GM23338 (cell line): ENCODE data around the gene HNRNPC. TPM values are rescaled to one million over a fixed set of nuclear protein-coding genes. Genes with fewer than 3 reads are reported as not detected.

Source experiments
- ATAC-seq: fragments of 200-7000 bp; cut with Tn5 transposase; 3 replicates; pipeline ENCODE4 v1.9.1; 2020
- DNase-seq: peaks from one replicate; pipeline ENCODE4 v3.0.0-alpha.2; 2015; ENCODE audit warnings: low spot score
- H2AFZ ChIP-seq: fragments of 200-600 bp; sonication (generic); 2 replicates; pipeline ENCODE4 v1.8.0; 2016; ENCODE audit warnings: antibody characterized with exemption, mild to moderate bottlenecking, moderate library complexity
- H3F3A ChIP-seq: fragments of 200-600 bp; sonication (generic); replicated peaks from 2 replicates; pipeline ENCODE4 v1.8.0; 2017; ENCODE audit warnings: antibody characterized with exemption, mixed run types, low read depth
- H3K27ac ChIP-seq: fragments of 200-600 bp; sonication (generic); 2 replicates; pipeline ENCODE4 v1.6.1; 2016; ENCODE audit warnings: low read depth
- H3K27me3 ChIP-seq: fragments of 200-600 bp; sonication (generic); 2 replicates; pipeline ENCODE4 v1.8.0; 2016; ENCODE audit warnings: mild to moderate bottlenecking, mixed run types, moderate library complexity; ENCODE audit not compliant: insufficient read depth
- H3K36me3 ChIP-seq: fragments of 200-600 bp; sonication (generic); 2 replicates; pipeline ENCODE4 v1.8.0; 2016; ENCODE audit warnings: mild to moderate bottlenecking; ENCODE audit not compliant: insufficient read depth
- H3K4me1 ChIP-seq: fragments of 200-600 bp; sonication (generic); 2 replicates; pipeline ENCODE4 v1.8.0; 2016; ENCODE audit warnings: mild to moderate bottlenecking, moderate library complexity; ENCODE audit not compliant: insufficient read depth
- H3K4me2 ChIP-seq: fragments of 200-600 bp; sonication (generic); 2 replicates; pipeline ENCODE4 v1.7.1; 2017; ENCODE audit warnings: mixed run types
- H3K4me3 ChIP-seq: fragments of 200-600 bp; sonication (generic); 2 replicates; pipeline ENCODE4 v1.6.1; 2016; ENCODE audit warnings: mixed run types
- H3K79me2 ChIP-seq: fragments of 200-600 bp; sonication (generic); replicated peaks from 2 replicates; pipeline ENCODE4 v1.8.0; 2017; ENCODE audit warnings: mild to moderate bottlenecking; ENCODE audit not compliant: insufficient read depth
- H3K9me2 ChIP-seq: fragments of 200-600 bp; sonication (generic); 2 replicates; pipeline ENCODE4 v1.8.0; 2017; ENCODE audit not compliant: insufficient read depth
- H4K20me1 ChIP-seq: fragments of 200-600 bp; sonication (generic); replicated peaks from 2 replicates; pipeline ENCODE4 v1.8.0; 2017; ENCODE audit warnings: mild to moderate bottlenecking; ENCODE audit not compliant: insufficient read depth
- H3K27ac Mint-ChIP-seq: 2 replicates; pipeline ENCODE4 v1.8.0; 2020; ENCODE audit warnings: inconsistent platforms, mild to moderate bottlenecking, moderate library complexity, mixed read lengths
- H3K27me3 Mint-ChIP-seq: 3 replicates; pipeline ENCODE4 v1.8.0; 2022; ENCODE audit warnings: low read depth, mild to moderate bottlenecking, moderate library complexity, mixed read lengths, inconsistent platforms; ENCODE audit not compliant: insufficient read depth, poor library complexity
- H3K36me3 Mint-ChIP-seq: 3 replicates; pipeline ENCODE4 v1.8.0; 2021; ENCODE audit warnings: low read depth, mild to moderate bottlenecking, inconsistent platforms, moderate library complexity, mixed read lengths
- H3K4me1 Mint-ChIP-seq: 3 replicates; pipeline ENCODE4 v1.8.0; 2020; ENCODE audit warnings: mild to moderate bottlenecking, inconsistent platforms, mixed read lengths
- H3K4me3 Mint-ChIP-seq: 3 replicates; pipeline ENCODE4 v1.8.0; 2021; ENCODE audit warnings: moderate library complexity, mild to moderate bottlenecking, inconsistent platforms, mixed read lengths
- H3K9me3 Mint-ChIP-seq: 3 replicates; pipeline ENCODE4 v1.8.0; 2020; ENCODE audit warnings: moderate library complexity, mild to moderate bottlenecking, inconsistent platforms, mixed read lengths
- CREB1 ChIP-seq: fragments of 250-450 bp; sonication (Bioruptor Pico); IDR thresholded peaks from 2 replicates; pipeline ENCODE4 v1.5.0; 2020; ENCODE audit warnings: low read depth, mild to moderate bottlenecking, moderate library complexity
- CTCF ChIP-seq, 2 experiments: fragments of 200-600 bp in 1 of 2; sonication (generic) in 1 of 2; conservative IDR thresholded peaks; 2 replicates each; pipeline versions ENCODE4 v1.5.1 to v1.6.1; 2016 to 2017; ENCODE audit warnings: antibody characterized with exemption in 2 of 2, low read depth in 2 of 2, mild to moderate bottlenecking in 2 of 2, moderate library complexity in 1 of 2
- ETS1 ChIP-seq: IDR thresholded peaks from 2 replicates; pipeline ENCODE4 v1.6.1; 2016; ENCODE audit warnings: antibody characterized with exemption
- EZH2 ChIP-seq: fragments of 200-600 bp; sonication (generic); IDR thresholded peaks from one replicate; pipeline ENCODE4 v1.8.0; 2017; ENCODE audit warnings: antibody characterized with exemption, mild to moderate bottlenecking, low read depth; ENCODE audit not compliant: unreplicated experiment
- EZH2phosphoT487 ChIP-seq: fragments of 200-600 bp; sonication (generic); IDR thresholded peaks from one replicate; pipeline ENCODE4 v1.8.1; 2018; ENCODE audit warnings: antibody characterized with exemption; ENCODE audit not compliant: unreplicated experiment
- JUNB ChIP-seq: IDR thresholded peaks from one replicate; pipeline ENCODE4 v1.6.1; 2016; ENCODE audit warnings: antibody characterized with exemption; ENCODE audit not compliant: unreplicated experiment
- NANOG ChIP-seq: IDR thresholded peaks from 2 replicates; pipeline ENCODE4 v1.6.1; 2016; ENCODE audit warnings: antibody characterized with exemption, borderline replicate concordance
- POLR2AphosphoS5 ChIP-seq: IDR thresholded peaks from 2 replicates; pipeline ENCODE4 v1.6.1; 2016; ENCODE audit warnings: antibody characterized with exemption, low read depth
- REST ChIP-seq: IDR thresholded peaks from one replicate; pipeline ENCODE4 v1.6.1; 2018; ENCODE audit warnings: antibody characterized with exemption; ENCODE audit not compliant: unreplicated experiment
- STAT1 ChIP-seq: IDR thresholded peaks from one replicate; pipeline ENCODE4 v1.6.1; 2016; ENCODE audit warnings: antibody characterized with exemption; ENCODE audit not compliant: unreplicated experiment
- ZNF114 ChIP-seq: fragments of 250-450 bp; sonication (Bioruptor Pico); IDR thresholded peaks from 2 replicates; pipeline ENCODE4 v1.5.0; 2020; ENCODE audit warnings: mild to moderate bottlenecking, moderate library complexity
- ZNF331 ChIP-seq: fragments of 250-450 bp; sonication (Bioruptor Pico); IDR thresholded peaks from 2 replicates; pipeline ENCODE4 v1.5.0; 2020; ENCODE audit warnings: low read depth, mild to moderate bottlenecking, moderate library complexity
- ZNF462 ChIP-seq: fragments of 250-450 bp; sonication (Bioruptor Pico); IDR thresholded peaks from 2 replicates; pipeline ENCODE4 v1.5.0; 2020; ENCODE audit warnings: mild to moderate bottlenecking, moderate library complexity
- polyA plus RNA-seq: library from polyadenylated mRNA; unstranded; fragments of >200 nt; fragmentation: Nextera tagmentation; extraction: Ambion mirVana; gene quantifications from 2 replicates; pipeline ENCODE4 v1.2.1, GENCODE V29; 2016
- total RNA-seq: library from RNA; depleted of rRNA; stranded (reverse); fragments of >200 nt; shearing (Covaris generic); gene quantifications from 2 replicates; pipeline ENCODE4 v1.2.3, GENCODE V29; 2014

HNRNPC gene
- total and polyA plus RNA-seq, 2 experiments from 2014 or later: 1,259 to 1,296 TPM

GRCh38 chr14:21210023-21210422, 59.2 kb downstream of the HNRNPC start:
- ATAC-seq (no peak), DNase-seq (no peak)
- Histone ChIP-seq H3K4me3 (no peak overlapping the region), H3K79me2 (peaks cover 35% of the 10 kb centered on the region), H4K20me1 (peaks cover 71% of the 10 kb centered on the region), H3K27me3 (no peaks in the 10 kb centered on the region), H3F3A (peaks cover 75% of the 10 kb centered on the region), H3K4me2 (no peak overlapping the region), H3K27ac (peak overlapping the region; percentile 17), H3K36me3 (peaks cover 69% of the 10 kb centered on the region), H3K9me2 (no peaks in the 10 kb centered on the region), H2AFZ (no peak overlapping the region), H3K4me1 (peaks cover 44% of the 10 kb centered on the region)
- H3K36me3 Mint-ChIP-seq: peaks cover 86% of the 10 kb centered on the region
- no peaks in the 10 kb centered on the region; the same call in 2 of the 3 replicates for H3K9me3 Mint-ChIP-seq
- no peak overlapping the region for H3K27ac Mint-ChIP-seq
- H3K4me3 Mint-ChIP-seq: no peak overlapping the region
- TF ChIP-seq REST (no peak), POLR2AphosphoS5 (no peak), ETS1 (no peak), NANOG (no peak), ZNF114 (CRISPR knock-in tag) (no peak), CTCF (conservative IDR thresholded peaks at IDR 0.05; ENCODE audit: low read depth in 2 of 2) (no peak), CREB1 (CRISPR knock-in tag) (no peak), STAT1 (no peak), EZH2 (no peak), EZH2phosphoT487 (no peak), JUNB (no peak), ZNF331 (CRISPR knock-in tag) (no peak), ZNF462 (CRISPR knock-in tag) (no peak)
- H3K27me3 Mint-ChIP-seq: peaks cover 22% of the 10 kb centered on the region
- peaks cover 77% of the 10 kb centered on the region for H3K4me1 Mint-ChIP-seq
